Omental fat pad (tissue), 4 donors: Measurements from ENCODE around the gene SH2B3. TPM values are rescaled to one million over a fixed set of nuclear protein-coding genes. Genes with fewer than 3 reads are reported as not detected.
A peak's percentile ranks its signal among the peaks of the same experiment; 100 is the strongest.

Experiments used
- ATAC-seq: fragments of 150-250 bp; one replicate; pipeline ENCODE4 v1.9.1; 2016; ENCODE audit warnings: mild to moderate bottlenecking, moderate library complexity; ENCODE audit not compliant: low FRiP score
- DNase-seq: peaks from one replicate; pipeline ENCODE4 v3.0.0-alpha.2; 2019; ENCODE audit warnings: low spot score
- total RNA-seq, 4 donors: library from RNA; depleted of rRNA; stranded (reverse); fragments of >200 nt; gene quantifications; one replicate each; pipeline ENCODE4 v1.1.0, GENCODE V29; 2016
- TF ChIP-seq, protein P1 (sequence below), 3 donors: fragments of 450-650 bp; IDR thresholded peaks; one replicate each; pipeline ENCODE4 v1.5.1; 2016 to 2017; ENCODE audit warnings: antibody characterized with exemption in 3 of 3, mild to moderate bottlenecking in 3 of 3, moderate library complexity in 2 of 3

The SH2B3 gene
- total RNA-seq, 4 donors from 2014 or later: 30.4 to 64.6 (median 48.3) TPM

DNA sequence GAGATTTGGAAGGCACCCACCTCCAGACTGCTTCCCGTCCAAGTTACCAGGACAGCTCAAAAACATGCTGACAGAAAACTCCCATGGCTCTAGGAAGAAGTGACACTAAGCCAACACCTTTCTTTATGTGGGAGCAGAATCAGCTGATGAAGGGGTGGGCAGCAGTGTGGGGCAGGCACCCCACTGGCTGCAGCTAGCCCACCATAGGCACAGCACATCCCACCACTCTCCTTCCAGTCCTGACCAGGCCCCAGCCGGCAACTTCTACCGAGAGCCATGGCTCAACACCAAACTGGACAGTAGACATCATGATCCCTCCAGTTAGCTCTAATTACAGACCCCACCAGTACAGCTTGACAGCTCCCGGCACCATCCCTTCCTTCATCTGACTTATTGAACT is 45.0 kb downstream of the SH2B3 start:
- TF ChIP-seq, protein P1, sequence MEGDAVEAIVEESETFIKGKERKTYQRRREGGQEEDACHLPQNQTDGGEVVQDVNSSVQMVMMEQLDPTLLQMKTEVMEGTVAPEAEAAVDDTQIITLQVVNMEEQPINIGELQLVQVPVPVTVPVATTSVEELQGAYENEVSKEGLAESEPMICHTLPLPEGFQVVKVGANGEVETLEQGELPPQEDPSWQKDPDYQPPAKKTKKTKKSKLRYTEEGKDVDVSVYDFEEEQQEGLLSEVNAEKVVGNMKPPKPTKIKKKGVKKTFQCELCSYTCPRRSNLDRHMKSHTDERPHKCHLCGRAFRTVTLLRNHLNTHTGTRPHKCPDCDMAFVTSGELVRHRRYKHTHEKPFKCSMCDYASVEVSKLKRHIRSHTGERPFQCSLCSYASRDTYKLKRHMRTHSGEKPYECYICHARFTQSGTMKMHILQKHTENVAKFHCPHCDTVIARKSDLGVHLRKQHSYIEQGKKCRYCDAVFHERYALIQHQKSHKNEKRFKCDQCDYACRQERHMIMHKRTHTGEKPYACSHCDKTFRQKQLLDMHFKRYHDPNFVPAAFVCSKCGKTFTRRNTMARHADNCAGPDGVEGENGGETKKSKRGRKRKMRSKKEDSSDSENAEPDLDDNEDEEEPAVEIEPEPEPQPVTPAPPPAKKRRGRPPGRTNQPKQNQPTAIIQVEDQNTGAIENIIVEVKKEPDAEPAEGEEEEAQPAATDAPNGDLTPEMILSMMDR (IDR thresholded peaks at IDR 0.05): no peak
- ATAC-seq: no peak
- no peak for DNase-seq

DNA sequence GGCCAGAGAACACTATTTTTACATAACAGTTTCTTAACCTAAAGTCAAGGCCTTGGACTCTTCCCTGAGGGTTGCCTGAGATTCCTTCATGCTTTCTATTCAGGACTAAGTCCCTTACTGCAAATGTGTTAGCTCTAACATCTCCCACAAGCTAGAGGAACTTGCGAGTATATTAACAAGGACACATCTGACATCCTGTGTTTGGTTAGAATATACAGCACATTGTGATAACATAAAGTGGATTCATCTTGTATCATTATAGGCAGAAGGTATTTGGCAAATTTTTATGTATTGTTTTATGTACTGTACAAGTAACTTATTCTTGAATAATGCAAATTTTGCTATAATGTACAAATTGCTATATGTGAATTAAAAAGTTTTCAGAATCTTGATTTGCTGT is 45.5 kb downstream of the SH2B3 start:
- TF ChIP-seq, protein P1 (IDR thresholded peaks at IDR 0.05): no peak
- ATAC-seq: no peak
- DNase-seq: no peak

DNA sequence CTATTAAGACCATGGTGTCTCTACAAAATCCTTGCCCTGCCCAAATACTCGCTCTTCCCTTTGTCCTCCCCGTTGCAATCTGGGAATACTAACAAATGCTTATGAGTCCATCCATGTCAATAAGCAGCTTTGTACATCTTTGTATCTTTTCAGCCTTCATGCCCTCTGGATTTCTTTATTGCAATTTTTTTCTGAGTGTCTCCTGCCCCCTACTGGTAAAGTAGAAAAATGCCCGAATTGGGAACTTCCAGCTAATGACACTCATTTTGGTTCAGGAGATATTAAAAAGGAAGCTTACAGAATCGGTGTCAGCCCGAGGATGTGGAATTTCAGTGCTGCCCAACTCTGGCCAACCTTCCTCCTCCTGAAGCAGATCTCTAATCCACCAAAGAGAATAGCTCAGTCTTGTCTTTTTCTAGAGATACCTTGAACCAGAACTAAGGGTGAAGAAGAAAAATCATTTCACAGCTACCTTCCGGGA is 46.0 kb downstream of the SH2B3 start:
- DNase-seq (no peak), ATAC-seq (no peak)
- TF ChIP-seq, protein P1 (IDR thresholded peaks at IDR 0.05): peak in 2 of 3 donors; percentile 27 to 76

DNA sequence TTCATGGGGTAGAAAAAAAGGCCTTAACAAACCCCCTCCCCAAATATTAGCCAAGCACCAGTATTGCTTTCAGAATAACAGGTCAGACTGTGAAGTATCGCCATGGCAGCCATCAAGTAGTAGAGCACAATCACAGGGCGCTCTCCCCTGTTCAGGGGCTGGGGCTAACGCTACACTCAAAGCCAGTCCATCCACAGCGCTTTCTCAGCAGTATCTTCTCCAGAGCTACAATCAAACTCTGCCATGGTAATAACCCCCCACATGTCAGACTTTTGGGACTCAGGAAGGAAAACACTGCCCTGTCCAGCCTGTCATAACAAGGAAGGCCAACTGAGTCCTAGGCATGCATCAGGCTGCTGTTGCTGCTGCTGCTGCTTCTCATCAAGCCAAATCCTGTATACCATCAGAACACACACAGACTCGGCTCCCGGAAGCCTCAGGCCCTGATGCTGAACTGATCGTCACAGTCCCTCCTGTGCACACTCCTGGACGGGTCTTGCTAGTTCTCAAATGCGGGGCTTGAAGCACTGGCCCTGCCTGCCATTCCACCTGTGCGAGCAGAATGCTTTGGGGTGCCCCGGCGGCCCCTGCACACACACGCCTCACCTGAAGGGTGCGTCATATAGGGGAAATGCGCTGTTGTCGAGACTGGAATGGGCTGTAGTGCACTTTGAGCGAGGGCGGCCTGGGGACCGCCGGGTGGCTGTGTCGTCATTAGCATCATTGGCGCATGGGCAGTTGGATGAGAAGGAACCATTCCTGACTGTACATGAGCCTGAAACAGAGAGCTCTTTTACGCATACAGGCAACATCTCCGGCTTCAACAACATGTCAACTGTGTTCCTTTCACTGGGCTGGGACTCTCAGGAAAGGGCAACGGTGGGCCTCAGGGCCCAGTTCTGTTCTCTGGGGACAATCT is 47.6 kb downstream of the SH2B3 start:
- DNase-seq (no peak), ATAC-seq (no peak)
- TF ChIP-seq, protein P1 (IDR thresholded peaks at IDR 0.05): no peak

DNA sequence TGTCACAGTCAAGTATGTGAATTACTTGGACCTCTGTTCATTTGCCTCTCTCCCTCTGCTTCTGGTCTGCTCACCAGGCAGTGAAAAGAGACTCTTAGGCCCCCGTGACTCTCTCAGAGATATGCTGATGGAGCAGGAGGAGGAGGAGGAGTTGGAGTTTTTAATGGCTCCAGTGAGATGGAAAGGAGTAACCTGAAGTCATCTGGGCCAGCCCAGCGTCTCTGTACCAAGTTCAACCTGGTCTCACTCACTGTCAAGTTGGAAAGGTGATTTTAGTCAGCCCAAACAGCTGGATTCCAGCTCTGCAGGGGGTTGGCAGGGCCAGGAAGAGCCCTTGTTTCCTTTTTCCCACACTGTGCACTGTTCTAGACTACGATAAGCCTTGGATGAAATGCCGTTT is 48.6 kb downstream of the SH2B3 start:
- no peak for DNase-seq
- no peak for ATAC-seq
- TF ChIP-seq, protein P1 (IDR thresholded peaks at IDR 0.05): no peak

DNA sequence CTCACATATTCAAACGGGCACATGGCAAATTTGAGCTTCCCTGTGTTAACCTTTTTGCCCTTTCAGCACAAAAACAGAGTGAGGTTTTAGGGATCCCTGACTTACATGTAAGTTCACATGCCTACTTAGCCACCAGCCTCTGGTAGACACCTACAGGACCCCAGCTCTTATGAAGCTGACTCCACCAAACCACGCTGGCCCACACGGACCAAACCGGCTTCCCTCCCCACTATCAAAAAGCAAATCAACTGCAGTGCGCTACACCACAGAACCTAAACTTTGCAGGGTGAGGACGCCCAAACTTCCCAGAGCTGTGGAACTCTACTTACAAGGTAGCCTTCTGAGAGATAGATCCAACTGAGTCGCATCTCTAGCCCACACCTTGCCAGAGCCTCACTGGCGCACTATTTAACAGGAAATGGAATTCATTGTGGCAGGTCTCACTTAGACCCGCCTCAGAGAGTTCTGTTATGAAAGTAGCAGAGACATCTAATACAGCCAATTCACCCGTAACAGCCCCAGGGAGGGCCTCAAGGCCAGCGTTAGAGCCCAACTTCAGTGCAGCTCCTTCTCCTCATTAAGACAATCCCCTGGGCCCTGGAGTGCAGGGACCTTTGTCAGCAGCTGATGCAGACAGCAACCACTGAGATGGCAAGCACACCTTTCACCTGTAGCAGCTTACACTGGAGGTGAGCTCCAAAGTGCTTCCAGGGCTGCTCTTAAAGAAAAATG is 49.2 kb downstream of the SH2B3 start:
- DNase-seq: no peak
- TF ChIP-seq, protein P1 (IDR thresholded peaks at IDR 0.05): no peak

More for the DNA sequence above, 49.2 kb downstream of the SH2B3 start:
- no peak for ATAC-seq
